Neural crest cell (in vitro differentiated cells): ENCODE results near the gene CAVIN2. TPM values are rescaled to one million over a fixed set of nuclear protein-coding genes. Genes with fewer than 3 reads are reported as not detected.
A peak's percentile ranks its signal among the peaks of the same experiment; 100 is the strongest.

Source experiments
- DNase-seq: peaks from one replicate; pipeline ENCODE4 v3.0.0; 2021; ENCODE audit warnings: low read depth, mixed read lengths, low spot score
- H3K27ac Mint-ChIP-seq: one replicate; pipeline ENCODE4 v1.8.0; 2021; ENCODE audit warnings: mild to moderate bottlenecking, mixed read lengths; ENCODE audit not compliant: unreplicated experiment
- H3K27me3 Mint-ChIP-seq: 2 replicates; pipeline ENCODE4 v1.8.0; 2021; ENCODE audit warnings: low read depth, mild to moderate bottlenecking, mixed read lengths
- H3K36me3 Mint-ChIP-seq: 2 replicates; pipeline ENCODE4 v1.8.0; 2021; ENCODE audit warnings: low read depth, mild to moderate bottlenecking, mixed read lengths
- H3K4me1 Mint-ChIP-seq: 2 replicates; pipeline ENCODE4 v1.8.0; 2021; ENCODE audit warnings: mixed read lengths
- H3K4me3 Mint-ChIP-seq: one replicate; pipeline ENCODE4 v1.8.0; 2021; ENCODE audit warnings: mild to moderate bottlenecking, mixed read lengths
- H3K9me3 Mint-ChIP-seq: 2 replicates; pipeline ENCODE4 v1.8.0; 2021; ENCODE audit warnings: mixed read lengths
- CTCF ChIP-seq: fragments of 200-600 bp; sonication (generic); conservative IDR thresholded peaks from 2 replicates; pipeline ENCODE4 v1.5.0; 2021; ENCODE audit warnings: antibody characterized with exemption, mild to moderate bottlenecking
- total RNA-seq: library from RNA; stranded (reverse); gene quantifications from 2 replicates; pipeline ENCODE4 v1.2.1, GENCODE V29; 2021

CAVIN2 gene
- total RNA-seq, 1 donor from 2014 or later = not detected

GRCh38 chr2:191881982-191882816 is 35.3 kb upstream of the CAVIN2 start:
- H3K4me1 Mint-ChIP-seq = no peaks in the 10 kb centered on the region
- no peak for TF ChIP-seq CTCF
- no peaks in the 10 kb centered on the region for H3K27me3 Mint-ChIP-seq
- H3K36me3 Mint-ChIP-seq = peaks cover 2% of the 10 kb centered on the region
- DNase-seq = no peak
- H3K27ac Mint-ChIP-seq = no peak overlapping the region
- H3K9me3 Mint-ChIP-seq = peaks cover 4% of the 10 kb centered on the region
- H3K4me3 Mint-ChIP-seq = no peak overlapping the region

GRCh38 chr2:191878548-191879279 is 31.8 kb upstream of the CAVIN2 start:
- Mint-ChIP-seq H3K9me3 (peaks cover 4% of the 10 kb centered on the region), H3K4me1 (no peaks in the 10 kb centered on the region), H3K27me3 (no peaks in the 10 kb centered on the region), H3K27ac (no peak overlapping the region), H3K4me3 (no peak overlapping the region), H3K36me3 (peaks cover 2% of the 10 kb centered on the region)
- no peak for TF ChIP-seq CTCF
- no peak for DNase-seq

GRCh38 chr2:191877875-191878274 is 31.0 kb upstream of the CAVIN2 start:
- H3K9me3 Mint-ChIP-seq = peaks cover 4% of the 10 kb centered on the region
- peaks cover 2% of the 10 kb centered on the region for H3K36me3 Mint-ChIP-seq
- no peak for TF ChIP-seq CTCF
- no peak overlapping the region for H3K27ac Mint-ChIP-seq
- H3K4me1 Mint-ChIP-seq = no peaks in the 10 kb centered on the region
- DNase-seq = no peak
- no peak overlapping the region for H3K4me3 Mint-ChIP-seq
- no peaks in the 10 kb centered on the region for H3K27me3 Mint-ChIP-seq

GRCh38 chr2:191875859-191876258 is 29.0 kb upstream of the CAVIN2 start:
- Mint-ChIP-seq H3K4me3 (no peak overlapping the region), H3K36me3 (no peaks in the 10 kb centered on the region), H3K27me3 (no peaks in the 10 kb centered on the region), H3K4me1 (no peaks in the 10 kb centered on the region), H3K27ac (no peak overlapping the region), H3K9me3 (no peaks in the 10 kb centered on the region)
- DNase-seq = no peak
- TF ChIP-seq CTCF = no peak

- no peak overlapping the region for H3K27ac Mint-ChIP-seq
- no peaks in the 10 kb centered on the region for H3K27me3 Mint-ChIP-seq
- H3K4me3 Mint-ChIP-seq = no peak overlapping the region
- no peak for DNase-seq
- H3K4me1 Mint-ChIP-seq = peaks cover 23% of the 10 kb centered on the region
- TF ChIP-seq CTCF = peak; percentile 39
- H3K9me3 Mint-ChIP-seq = no peaks in the 10 kb centered on the region
- no peaks in the 10 kb centered on the region for H3K36me3 Mint-ChIP-seq
Measured at GRCh38 chr2:191870744-191871143, 23.9 kb upstream of the CAVIN2 start.
